ENCODE measurements around the gene MYL3.
"Not testable (repeated sequence)": the region's sequence is repeated elsewhere in the genome, so short reads cannot be mapped to it uniquely, and the experiment has no call there.

The MYL3 gene

GRCh38 chr3:46824211-46824970 lies 38.9 kb downstream of the MYL3 start:
- H3K9me3 ChIP-seq (ENCODE audit: low read length), result no peaks in the 10 kb centered on the region
- H3K4me1 ChIP-seq (ENCODE audit: insufficient read depth, low read length), result peaks cover 13% of the 10 kb centered on the region
- no peak overlapping the region for H3K4me3 ChIP-seq (ENCODE audit: low read length)
- no peaks in the 10 kb centered on the region for H3K36me3 ChIP-seq (ENCODE audit: insufficient read depth, low read length)
- H3K27me3 ChIP-seq (ENCODE audit: insufficient read depth, low read length), result no peaks in the 10 kb centered on the region
- no peak overlapping the region for H2AFZ ChIP-seq (ENCODE audit: low read depth, low read length)

- not testable (repeated sequence) for H2AFZ ChIP-seq (ENCODE audit: low read depth, low read length); H3K27me3 ChIP-seq (ENCODE audit: insufficient read depth, low read length); H3K9me3 ChIP-seq (ENCODE audit: low read length); H3K36me3 ChIP-seq (ENCODE audit: insufficient read depth, low read length); H3K4me3 ChIP-seq (ENCODE audit: low read length)
- H3K4me1 ChIP-seq (ENCODE audit: insufficient read depth, low read length), result peaks cover 13% of the 10 kb centered on the region
These were observed 39.9 kb downstream of the MYL3 start for GRCh38 chr3:46823314-46823713.

- no peaks in the 10 kb centered on the region for H3K9me3 ChIP-seq (ENCODE audit: low read length)
- H3K4me1 ChIP-seq (ENCODE audit: insufficient read depth, low read length), result peaks cover 13% of the 10 kb centered on the region
- H3K4me3 ChIP-seq (ENCODE audit: low read length), result no peak overlapping the region
- no peak overlapping the region for H2AFZ ChIP-seq (ENCODE audit: low read depth, low read length)
- no peaks in the 10 kb centered on the region for H3K36me3 ChIP-seq (ENCODE audit: insufficient read depth, low read length)
- no peaks in the 10 kb centered on the region for H3K27me3 ChIP-seq (ENCODE audit: insufficient read depth, low read length)
These were observed 41.7 kb downstream of the MYL3 start for GRCh38 chr3:46821553-46821952.

- Histone ChIP-seq H3K4me3 (ENCODE audit: low read length) (no peak overlapping the region), H3K36me3 (ENCODE audit: insufficient read depth, low read length) (no peaks in the 10 kb centered on the region), H3K9me3 (ENCODE audit: low read length) (no peaks in the 10 kb centered on the region), H3K27me3 (ENCODE audit: insufficient read depth, low read length) (no peaks in the 10 kb centered on the region), H2AFZ (ENCODE audit: low read depth, low read length) (no peak overlapping the region), H3K4me1 (ENCODE audit: insufficient read depth, low read length) (peaks cover 13% of the 10 kb centered on the region)
These were observed 42.4 kb downstream of the MYL3 start for GRCh38 chr3:46820852-46821251.

GRCh38 chr3:46812237-46812791 lies 50.9 kb downstream of the MYL3 start:
- peaks cover 14% of the 10 kb centered on the region for H3K27me3 ChIP-seq (ENCODE audit: insufficient read depth, low read length)
- H3K4me3 ChIP-seq (ENCODE audit: low read length), result no peak overlapping the region
- no peak overlapping the region for H2AFZ ChIP-seq (ENCODE audit: low read depth, low read length)
- H3K36me3 ChIP-seq (ENCODE audit: insufficient read depth, low read length), result no peaks in the 10 kb centered on the region
- H3K4me1 ChIP-seq (ENCODE audit: insufficient read depth, low read length), result no peaks in the 10 kb centered on the region
- H3K9me3 ChIP-seq (ENCODE audit: low read length), result no peaks in the 10 kb centered on the region

GRCh38 chr3:46811615-46812236 lies 51.5 kb downstream of the MYL3 start:
- no peak overlapping the region for H2AFZ ChIP-seq (ENCODE audit: low read depth, low read length)
- no peaks in the 10 kb centered on the region for H3K9me3 ChIP-seq (ENCODE audit: low read length)
- H3K4me3 ChIP-seq (ENCODE audit: low read length), result no peak overlapping the region
- H3K4me1 ChIP-seq (ENCODE audit: insufficient read depth, low read length), result no peaks in the 10 kb centered on the region
- H3K27me3 ChIP-seq (ENCODE audit: insufficient read depth, low read length), result peaks cover 14% of the 10 kb centered on the region
- no peaks in the 10 kb centered on the region for H3K36me3 ChIP-seq (ENCODE audit: insufficient read depth, low read length)

- H3K4me1 ChIP-seq (ENCODE audit: insufficient read depth, low read length); H3K36me3 ChIP-seq (ENCODE audit: insufficient read depth, low read length); H3K4me3 ChIP-seq (ENCODE audit: low read length); H2AFZ ChIP-seq (ENCODE audit: low read depth, low read length); H3K9me3 ChIP-seq (ENCODE audit: low read length): not testable (repeated sequence)
- H3K27me3 ChIP-seq (ENCODE audit: insufficient read depth, low read length), result peaks cover 14% of the 10 kb centered on the region
These were observed 54.5 kb downstream of the MYL3 start for GRCh38 chr3:46808766-46809165.

Data from neuron (in vitro differentiated cells).